K562 (cell line): Measurements from ENCODE around the gene WDFY2. TPM values are rescaled to one million over a fixed set of nuclear protein-coding genes. Genes with fewer than 3 reads are reported as not detected.

Source experiments
- CXXC5 ChIP-seq: fragments of 250-450 bp; sonication (Bioruptor Pico); IDR thresholded peaks from 2 replicates; pipeline ENCODE4 v1.8.0; 2022; ENCODE audit warnings: inconsistent platforms, mild to moderate bottlenecking, moderate library complexity
- FOXJ3 ChIP-seq: sonication (generic); formaldehyde crosslinking; IDR thresholded peaks from 2 replicates; pipeline ENCODE4 v1.4.0; 2020; ENCODE audit warnings: mild to moderate bottlenecking, missing genetic modification reagents
- GABPB1 ChIP-seq: sonication (generic); formaldehyde crosslinking; IDR thresholded peaks from 2 replicates; pipeline ENCODE4 v1.8.0; 2022; ENCODE audit warnings: mild to moderate bottlenecking, missing genetic modification reagents
- HLTF ChIP-seq: fragments of 450-650 bp; IDR thresholded peaks from 2 replicates; pipeline ENCODE4 v1.6.1; 2016
- KLF13 ChIP-seq: fragments of 450-650 bp; IDR thresholded peaks from 2 replicates; pipeline ENCODE4 v1.6.1; 2016; ENCODE audit warnings: missing genetic modification characterization, low read depth, mild to moderate bottlenecking, missing compliant biosample characterization, moderate library complexity, borderline replicate concordance
- MED1 ChIP-seq: sonication (generic); formaldehyde crosslinking; IDR thresholded peaks from 2 replicates; pipeline ENCODE4 v1.8.1; 2023; ENCODE audit warnings: missing genetic modification reagents, borderline replicate concordance
- MEF2D ChIP-seq: conservative IDR thresholded peaks from 2 replicates; pipeline ENCODE4 v1.6.1; 2016; ENCODE audit warnings: low read depth, missing genetic modification characterization, missing compliant biosample characterization
- MEIS2 ChIP-seq: fragments of 450-650 bp; IDR thresholded peaks from 2 replicates; pipeline ENCODE4 v1.6.1; 2014; ENCODE audit warnings: mild to moderate bottlenecking; ENCODE audit not compliant: partially characterized antibody
- POLR2B ChIP-seq: fragments of 450-650 bp; IDR thresholded peaks from 2 replicates; pipeline ENCODE4 v1.6.1; 2018; ENCODE audit warnings: low read depth; ENCODE audit not compliant: partially characterized antibody
- SMARCA5 ChIP-seq: fragments of 450-650 bp; IDR thresholded peaks from 2 replicates; pipeline ENCODE4 v1.6.1; 2016
- SP1 ChIP-seq: sonication (generic); formaldehyde crosslinking; IDR thresholded peaks from 2 replicates; pipeline ENCODE4 v1.8.1; 2022; ENCODE audit warnings: mild to moderate bottlenecking, missing genetic modification reagents
- SRF ChIP-seq, 2 experiments: fragments of 250-450, 450-650 bp in 1 of 2; sonication (Bioruptor Pico) in 1 of 2; sonication (generic) in 1 of 2; formaldehyde crosslinking; IDR thresholded peaks; 2 replicates each; pipeline versions ENCODE4 v1.5.0 to v1.5.1; 2020 to 2022; ENCODE audit warnings: mild to moderate bottlenecking in 1 of 2, missing genetic modification reagents in 1 of 2
- SUPT5H ChIP-seq: fragments of 450-650 bp; IDR thresholded peaks from 2 replicates; pipeline ENCODE4 v1.6.1; 2016
- TBP ChIP-seq: optimal IDR thresholded peaks from 2 replicates; pipeline ENCODE3; 2011; ENCODE audit warnings: low read depth, low read length, improper control_type of control experiment
- TEAD1 ChIP-seq, 2 experiments: fragments of 450-650 bp in 1 of 2; sonication (generic) in 1 of 2; formaldehyde crosslinking; IDR thresholded peaks; 2 replicates each; pipeline versions ENCODE4 v1.4.0 to v1.8.0; 2020 to 2022; ENCODE audit warnings: mild to moderate bottlenecking in 2 of 2, missing genetic modification reagents in 1 of 2
- THAP12 ChIP-seq: fragments of 250-450 bp; sonication (Bioruptor Pico); IDR thresholded peaks from 2 replicates; pipeline ENCODE4 v1.9.0; 2021; ENCODE audit warnings: mild to moderate bottlenecking, inconsistent platforms
- TRIM28 ChIP-seq: fragments of 450-650 bp; IDR thresholded peaks from 2 replicates; pipeline ENCODE4 v1.6.1; 2017
- ZNF644 ChIP-seq: fragments of 200-800 bp; sonication (Bioruptor generic); IDR thresholded peaks from 2 replicates; pipeline ENCODE4 v1.6.1; 2016; ENCODE audit warnings: low read depth, missing genetic modification characterization, missing compliant biosample characterization
- ZNF764 ChIP-seq: fragments of 250-450 bp; sonication (Bioruptor Pico); IDR thresholded peaks from 2 replicates; pipeline ENCODE4 v1.4.0; 2020; ENCODE audit warnings: low read depth, mild to moderate bottlenecking, moderate library complexity
- ZZZ3 ChIP-seq: fragments of 450-650 bp; IDR thresholded peaks from 2 replicates; pipeline ENCODE4 v1.6.1; 2016; ENCODE audit warnings: antibody characterized with exemption, mild to moderate bottlenecking, moderate library complexity
- polyA plus RNA-seq, 8 experiments: library from polyadenylated mRNA; depleted of rRNA in 4 of 8; stranded (reverse) in 5 of 8; unstranded in 3 of 8; fragments of >200 nt; fragmentation: Nextera tagmentation in 2 of 8; fragmentation: Illumina TruSeq in 1 of 8; extraction: Ambion mirVana in 2 of 8; extraction: Trizol in 1 of 8; gene quantifications; 2 replicates each; pipeline versions ENCODE4 v1.2.1 to v1.2.3, GENCODE V29; 2011 to 2014; ENCODE audit warnings: inconsistent platforms in 1 of 8, missing spikeins in 1 of 8
- total RNA-seq, 7 experiments: library from RNA; depleted of rRNA in 6 of 7; stranded (reverse); fragments of >200 nt in 6 of 7; fragmentation: Illumina TruSeq in 2 of 7; extraction: Trizol in 2 of 7; gene quantifications; 2 replicates each; pipeline versions ENCODE4 v1.2.1 to v1.2.3, GENCODE V29; 2011 to 2021; ENCODE audit warnings: low replicate concordance in 1 of 7
- TF ChIP-seq, protein P1 (sequence below): fragments of 450-650 bp; IDR thresholded peaks from 2 replicates; pipeline ENCODE4 v1.6.1; 2018; ENCODE audit warnings: mild to moderate bottlenecking, low read depth; ENCODE audit not compliant: partially characterized antibody
- TF ChIP-seq, protein P2 (sequence below): fragments of 450-650 bp; formaldehyde crosslinking; IDR thresholded peaks from 2 replicates; pipeline ENCODE4 v1.4.0; 2022; ENCODE audit warnings: mild to moderate bottlenecking, moderate library complexity

The WDFY2 gene
- total and polyA plus RNA-seq, 9 of the 15 experiments (the other 6 are each of a cell fraction or from before 2014, with no cell fraction given): 0.66 to 6.4 (median 4.4) TPM

GRCh38 chr13:51747438-51748434 lies 163.5 kb downstream of the WDFY2 start (continued):
- TF ChIP-seq, protein P1, sequence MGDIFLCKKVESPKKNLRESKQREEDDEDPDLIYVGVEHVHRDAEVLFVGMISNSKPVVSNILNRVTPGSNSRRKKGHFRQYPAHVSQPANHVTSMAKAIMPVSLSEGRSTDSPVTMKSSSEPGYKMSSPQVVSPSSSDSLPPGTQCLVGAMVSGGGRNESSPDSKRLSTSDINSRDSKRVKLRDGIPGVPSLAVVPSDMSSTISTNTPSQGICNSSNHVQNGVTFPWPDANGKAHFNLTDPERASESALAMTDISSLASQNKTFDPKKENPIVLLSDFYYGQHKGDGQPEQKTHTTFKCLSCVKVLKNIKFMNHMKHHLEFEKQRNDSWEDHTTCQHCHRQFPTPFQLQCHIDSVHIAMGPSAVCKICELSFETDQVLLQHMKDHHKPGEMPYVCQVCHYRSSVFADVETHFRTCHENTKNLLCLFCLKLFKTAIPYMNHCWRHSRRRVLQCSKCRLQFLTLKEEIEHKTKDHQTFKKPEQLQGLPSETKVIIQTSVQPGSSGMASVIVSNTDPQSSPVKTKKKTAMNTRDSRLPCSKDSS: peak; percentile 90
- TF ChIP-seq POLR2B (no peak), TRIM28 (peak; percentile 78), ZNF644 (tag) (no peak), ZNF764 (no peak), MEF2D (no peak), FOXJ3 (CRISPR knock-in tag) (no peak), SP1 (CRISPR knock-in tag) (no peak), THAP12 (CRISPR knock-in tag) (no peak), CXXC5 (CRISPR knock-in tag) (no peak), SRF (CRISPR knock-in tag; IDR thresholded peaks at IDR 0.05) (no peak), HLTF (no peak), GABPB1 (CRISPR knock-in tag) (no peak), SMARCA5 (no peak), TEAD1 (CRISPR knock-in tag; IDR thresholded peaks at IDR 0.05) (no peak), TBP (no peak), SUPT5H (no peak), KLF13 (tag) (no peak), MED1 (CRISPR knock-in tag) (no peak), ZZZ3 (no peak), MEIS2 (no peak)
- TF ChIP-seq, protein P2, sequence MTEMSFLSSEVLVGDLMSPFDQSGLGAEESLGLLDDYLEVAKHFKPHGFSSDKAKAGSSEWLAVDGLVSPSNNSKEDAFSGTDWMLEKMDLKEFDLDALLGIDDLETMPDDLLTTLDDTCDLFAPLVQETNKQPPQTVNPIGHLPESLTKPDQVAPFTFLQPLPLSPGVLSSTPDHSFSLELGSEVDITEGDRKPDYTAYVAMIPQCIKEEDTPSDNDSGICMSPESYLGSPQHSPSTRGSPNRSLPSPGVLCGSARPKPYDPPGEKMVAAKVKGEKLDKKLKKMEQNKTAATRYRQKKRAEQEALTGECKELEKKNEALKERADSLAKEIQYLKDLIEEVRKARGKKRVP (CRISPR knock-in tag): no peak
